ENCODE measurements around the gene MAGI2. TPM values are rescaled to one million over a fixed set of nuclear protein-coding genes. Genes with fewer than 3 reads are reported as not detected.

MAGI2 gene
- total RNA-seq, 1 experiment from 2014 or later, result 0.07 TPM

GRCh38 chr7:78189762-78190161 lies 1263.7 kb downstream of the MAGI2 start:
- ChIA-PET CTCF (interaction anchor here (0.5 kb wide), 1 partner anchor 67 kb away, joined by 3 read pairs; no protein-coding TSS in a partner anchor), POLR2A (no interaction called here)

DNA sequence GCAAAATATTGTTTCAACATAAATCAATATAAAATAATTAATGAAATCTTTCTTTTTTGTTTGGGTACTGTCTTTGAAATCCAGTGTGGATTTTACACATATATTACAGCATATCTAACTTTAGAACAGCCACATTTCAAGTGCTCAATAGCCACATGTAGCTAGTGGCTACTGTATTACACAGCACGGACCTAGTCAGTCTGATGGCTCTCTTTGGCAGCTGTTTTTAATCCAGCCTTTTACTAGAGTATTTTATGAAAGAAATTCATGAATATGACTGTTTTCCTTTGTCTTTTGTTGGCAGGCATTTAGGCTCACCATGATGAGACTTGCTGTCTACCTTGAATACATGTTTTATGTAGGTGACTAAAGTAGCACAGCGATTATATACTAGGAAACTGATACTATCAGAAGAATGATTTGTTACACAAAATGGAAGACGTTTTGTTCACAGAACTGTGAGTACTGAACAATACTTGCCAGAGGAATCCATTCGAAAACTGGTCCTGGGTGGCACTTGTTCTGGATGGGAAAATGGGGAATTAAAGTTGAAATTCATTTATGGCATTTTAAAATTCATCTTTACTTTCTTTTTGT lies 1268.2 kb downstream of the MAGI2 start:
- Mint-ChIP-seq H3K4me3 (ENCODE audit: unreplicated experiment) (no peak overlapping the region), H3K27me3 (ENCODE audit: insufficient read depth, unreplicated experiment) (peaks cover 66% of the 10 kb centered on the region), H3K36me3 (ENCODE audit: insufficient read depth, unreplicated experiment) (no peaks in the 10 kb centered on the region), H3K9me3 (ENCODE audit: unreplicated experiment) (no peaks in the 10 kb centered on the region), H3K27ac (ENCODE audit: low read depth, unreplicated experiment) (no peak overlapping the region), H3K4me1 (ENCODE audit: insufficient read depth, unreplicated experiment) (no peaks in the 10 kb centered on the region)
- no TSS peak for BruUV-seq (replicated peaks)
- DNase-seq (ENCODE audit: unreplicated experiment), result no peak
- ChIA-PET POLR2A (no interaction called here), CTCF (no interaction called here)
- intact Hi-C loops (cut with micrococcal nuclease), result no loop called here
- no peak for TF ChIP-seq CTCF (IDR thresholded peaks at IDR 0.05; ENCODE audit: unreplicated experiment)

More at GRCh38 chr7:78189762-78190161, 1263.7 kb downstream of the MAGI2 start:
- no peak for DNase-seq (ENCODE audit: unreplicated experiment)
- H3K4me1 Mint-ChIP-seq (ENCODE audit: insufficient read depth, unreplicated experiment), result no peaks in the 10 kb centered on the region
- no peak for TF ChIP-seq CTCF (IDR thresholded peaks at IDR 0.05; ENCODE audit: unreplicated experiment)
- H3K36me3 Mint-ChIP-seq (ENCODE audit: insufficient read depth, unreplicated experiment), result no peaks in the 10 kb centered on the region
- no peak overlapping the region for H3K27ac Mint-ChIP-seq (ENCODE audit: low read depth, unreplicated experiment)
- BruUV-seq (replicated peaks), result no TSS peak
- intact Hi-C loops (cut with micrococcal nuclease), result no loop called here
- no peaks in the 10 kb centered on the region for H3K9me3 Mint-ChIP-seq (ENCODE audit: unreplicated experiment)
- peaks cover 75% of the 10 kb centered on the region for H3K27me3 Mint-ChIP-seq (ENCODE audit: insufficient read depth, unreplicated experiment)
- H3K4me3 Mint-ChIP-seq (ENCODE audit: unreplicated experiment), result no peak overlapping the region

GRCh38 chr7:78184299-78184698 lies 1269.2 kb downstream of the MAGI2 start:
- ChIA-PET CTCF (interaction anchor here (0.5 to 1.0 kb wide), 3 partner anchors 31 to 247 kb away, joined by 3 to 5 read pairs (median 3); no protein-coding TSS in a partner anchor), POLR2A (interaction anchor here (0.6 kb wide), 1 partner anchor 387 kb away, joined by 3 read pairs; no protein-coding TSS in a partner anchor)
- peaks cover 66% of the 10 kb centered on the region for H3K27me3 Mint-ChIP-seq (ENCODE audit: insufficient read depth, unreplicated experiment)
- H3K9me3 Mint-ChIP-seq (ENCODE audit: unreplicated experiment), result no peaks in the 10 kb centered on the region
- intact Hi-C loops (cut with micrococcal nuclease), result no loop called here
- no peak overlapping the region for H3K27ac Mint-ChIP-seq (ENCODE audit: low read depth, unreplicated experiment)
- H3K4me1 Mint-ChIP-seq (ENCODE audit: insufficient read depth, unreplicated experiment), result no peaks in the 10 kb centered on the region
- no peak overlapping the region for H3K4me3 Mint-ChIP-seq (ENCODE audit: unreplicated experiment)
- no TSS peak for BruUV-seq (replicated peaks)
- DNase-seq (ENCODE audit: unreplicated experiment), result no peak
- H3K36me3 Mint-ChIP-seq (ENCODE audit: insufficient read depth, unreplicated experiment), result no peaks in the 10 kb centered on the region
- no peak for TF ChIP-seq CTCF (IDR thresholded peaks at IDR 0.05; ENCODE audit: unreplicated experiment)

- peaks cover 75% of the 10 kb centered on the region for H3K27me3 Mint-ChIP-seq (ENCODE audit: insufficient read depth, unreplicated experiment)
- ChIA-PET CTCF (interaction anchor here (0.9 kb wide), 1 partner anchor 159 kb away, joined by 3 read pairs; no protein-coding TSS in a partner anchor), POLR2A (no interaction called here)
- BruUV-seq (replicated peaks), result no TSS peak
- no peaks in the 10 kb centered on the region for H3K36me3 Mint-ChIP-seq (ENCODE audit: insufficient read depth, unreplicated experiment)
- DNase-seq (ENCODE audit: unreplicated experiment), result no peak
- intact Hi-C loops (cut with micrococcal nuclease), result no loop called here
- TF ChIP-seq CTCF (IDR thresholded peaks at IDR 0.05; ENCODE audit: unreplicated experiment), result no peak
- no peaks in the 10 kb centered on the region for H3K9me3 Mint-ChIP-seq (ENCODE audit: unreplicated experiment)
- no peak overlapping the region for H3K27ac Mint-ChIP-seq (ENCODE audit: low read depth, unreplicated experiment)
- no peaks in the 10 kb centered on the region for H3K4me1 Mint-ChIP-seq (ENCODE audit: insufficient read depth, unreplicated experiment)
- H3K4me3 Mint-ChIP-seq (ENCODE audit: unreplicated experiment), result no peak overlapping the region
Observed at GRCh38 chr7:78179827-78180477, 1273.5 kb downstream of the MAGI2 start.

Measured in MCF 10A (cell line).